ENCODE results near the gene CCDC66.

CCDC66 gene

GRCh38 chr3:56622381-56622780 lies 65.4 kb downstream of the CCDC66 start:
- FAIRE-seq: no peak

GRCh38 chr3:56624725-56625124 lies 67.8 kb downstream of the CCDC66 start:
- no peak for FAIRE-seq

GRCh38 chr3:56629047-56629446 lies 72.1 kb downstream of the CCDC66 start:
- FAIRE-seq: no peak

- no peak for FAIRE-seq
Observed at GRCh38 chr3:56629451-56629850, 72.5 kb downstream of the CCDC66 start.

- FAIRE-seq: no peak
Observed at GRCh38 chr3:56630966-56631365, 74.0 kb downstream of the CCDC66 start.

- no peak for FAIRE-seq
Observed at GRCh38 chr3:56633181-56633580, 76.2 kb downstream of the CCDC66 start.

GRCh38 chr3:56633602-56634535 lies 76.9 kb downstream of the CCDC66 start:
- FAIRE-seq: no peak

GRCh38 chr3:56645407-56645806 lies 88.4 kb downstream of the CCDC66 start:
- FAIRE-seq: no peak

- no peak for FAIRE-seq
Observed at GRCh38 chr3:56654460-56654859, 97.5 kb downstream of the CCDC66 start.

GRCh38 chr3:56655709-56656108 lies 98.7 kb downstream of the CCDC66 start:
- no peak for FAIRE-seq

GRCh38 chr3:56664823-56665222 lies 107.8 kb downstream of the CCDC66 start:
- FAIRE-seq: no peak

- no peak for FAIRE-seq
Observed at GRCh38 chr3:56667973-56668579, 111.1 kb downstream of the CCDC66 start.

Measured in colon (tissue), 2 donors.